GM21360 (cell line): ENCODE data around the gene PYGB.
"Not testable (repeated sequence)": the region's sequence is repeated elsewhere in the genome, so short reads cannot be mapped to it uniquely, and the experiment has no call there.

ENCODE experiments used
- ATAC-seq: cut with Tn5 transposase; IDR thresholded peaks from one replicate; pipeline ENCODE4 v1.9.1; 2021; ENCODE audit warnings: mild to moderate bottlenecking, moderate library complexity; ENCODE audit not compliant: unreplicated experiment

The PYGB gene

DNA sequence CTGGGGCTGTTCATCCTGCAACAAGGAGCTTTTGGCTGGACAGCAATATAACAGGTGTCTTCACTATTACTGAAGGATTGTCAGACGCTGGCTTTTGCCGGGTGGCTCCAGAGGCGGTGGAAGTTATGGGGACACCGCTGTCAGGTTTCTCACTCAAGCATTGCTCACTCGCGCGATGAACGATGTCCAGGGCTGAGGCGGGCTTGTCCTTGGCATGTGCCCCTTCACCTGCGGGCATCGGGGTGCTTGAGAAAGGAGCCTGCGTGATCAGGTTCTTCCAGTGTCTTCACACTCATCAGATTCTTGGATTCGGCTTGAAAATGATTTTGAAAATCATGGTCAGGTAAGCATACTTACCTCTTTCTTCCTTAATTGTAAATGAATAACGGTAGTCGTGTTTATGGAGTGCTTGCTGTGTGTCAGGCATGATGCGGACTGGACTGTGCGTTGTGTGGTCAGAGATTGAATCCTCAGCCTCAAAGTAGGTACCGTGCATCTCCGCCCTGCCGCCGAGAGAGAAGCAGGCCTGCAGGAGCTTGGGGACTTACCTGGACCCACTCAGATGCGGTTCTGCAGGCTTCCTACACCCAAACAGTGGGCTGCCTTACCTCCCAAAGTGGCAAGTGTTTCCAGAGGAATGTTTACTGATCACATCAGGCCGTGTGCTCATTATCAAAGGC lies 18.3 kb upstream of the PYGB start:
- no peak for ATAC-seq

DNA sequence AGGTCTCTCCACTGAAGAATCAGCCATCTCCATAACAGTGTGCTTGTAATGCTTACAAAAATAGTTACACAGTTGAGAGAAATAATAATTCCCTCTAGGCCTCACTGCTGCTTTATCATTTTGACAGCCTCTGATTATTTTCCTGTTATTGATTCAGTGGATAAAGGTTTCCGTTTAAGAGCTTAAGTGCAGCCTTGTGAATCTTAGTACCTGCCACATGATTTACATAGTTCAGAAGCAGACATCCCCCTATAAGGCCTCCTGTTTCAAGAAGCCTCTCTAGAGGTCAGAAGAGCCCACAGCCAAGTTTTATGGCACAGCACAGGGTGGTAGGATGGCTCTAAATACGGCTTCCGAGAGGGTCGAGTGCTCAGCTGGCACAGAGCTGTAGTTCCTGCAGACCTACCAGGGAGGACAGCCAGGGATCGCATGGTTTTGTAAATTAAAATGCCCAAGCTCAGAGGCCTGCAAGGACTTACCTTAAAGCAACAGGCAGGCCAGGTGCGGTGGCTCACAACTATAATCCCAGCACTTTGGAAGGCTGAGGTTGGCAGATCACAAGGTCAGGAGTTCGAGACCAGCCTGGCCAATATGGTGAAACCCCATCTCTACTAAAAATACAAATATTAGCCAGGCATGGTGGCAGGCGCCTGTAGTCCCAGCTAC lies 17.6 kb upstream of the PYGB start:
- ATAC-seq: no peak

GRCh38 chr20:25233016-25233772 lies 14.7 kb upstream of the PYGB start:
- no peak for ATAC-seq

GRCh38 chr20:25234009-25234849 lies 13.7 kb upstream of the PYGB start:
- ATAC-seq: not testable (repeated sequence)

DNA sequence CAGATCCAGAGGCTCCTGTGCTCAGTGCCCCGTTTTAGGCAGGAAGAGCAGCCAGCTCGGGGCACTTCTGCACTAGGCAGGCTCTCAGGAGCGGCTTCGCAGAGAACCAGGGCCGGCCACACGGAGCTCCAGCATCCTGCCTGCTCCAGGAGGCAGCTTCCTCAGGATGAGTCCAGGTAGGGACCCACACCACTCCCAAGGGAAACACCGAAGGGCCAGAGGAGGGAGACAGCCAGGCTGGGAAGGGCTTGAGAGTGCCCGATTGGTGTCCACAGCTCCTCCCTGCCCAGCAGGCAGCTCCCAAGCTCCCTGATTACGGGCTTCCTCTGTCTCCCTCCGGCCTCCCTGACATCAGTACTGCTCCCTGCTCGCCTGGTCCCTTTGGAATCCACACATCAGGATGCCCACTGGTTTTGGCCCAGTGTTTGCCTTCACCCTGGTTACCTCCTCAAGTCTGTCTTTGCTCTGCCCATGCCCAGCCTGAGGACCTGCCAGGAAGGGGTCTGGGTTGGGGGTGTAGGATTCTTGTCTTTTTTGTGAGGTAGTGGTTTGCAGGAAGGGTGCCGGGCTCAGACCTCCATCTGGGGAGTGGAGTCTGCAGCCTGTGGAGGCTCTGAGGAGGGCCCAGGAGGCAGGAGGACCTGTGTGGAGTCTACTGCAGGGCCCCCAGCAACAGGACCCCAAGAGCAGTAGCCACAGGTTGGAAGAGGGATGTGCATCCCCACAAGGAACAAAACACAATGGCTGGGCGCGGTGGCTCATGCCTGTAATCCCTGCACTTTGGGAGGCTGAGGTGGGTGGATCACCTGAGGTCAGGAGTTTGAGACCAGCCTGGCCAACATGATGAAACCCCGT lies 11.2 kb upstream of the PYGB start:
- ATAC-seq: no peak

DNA sequence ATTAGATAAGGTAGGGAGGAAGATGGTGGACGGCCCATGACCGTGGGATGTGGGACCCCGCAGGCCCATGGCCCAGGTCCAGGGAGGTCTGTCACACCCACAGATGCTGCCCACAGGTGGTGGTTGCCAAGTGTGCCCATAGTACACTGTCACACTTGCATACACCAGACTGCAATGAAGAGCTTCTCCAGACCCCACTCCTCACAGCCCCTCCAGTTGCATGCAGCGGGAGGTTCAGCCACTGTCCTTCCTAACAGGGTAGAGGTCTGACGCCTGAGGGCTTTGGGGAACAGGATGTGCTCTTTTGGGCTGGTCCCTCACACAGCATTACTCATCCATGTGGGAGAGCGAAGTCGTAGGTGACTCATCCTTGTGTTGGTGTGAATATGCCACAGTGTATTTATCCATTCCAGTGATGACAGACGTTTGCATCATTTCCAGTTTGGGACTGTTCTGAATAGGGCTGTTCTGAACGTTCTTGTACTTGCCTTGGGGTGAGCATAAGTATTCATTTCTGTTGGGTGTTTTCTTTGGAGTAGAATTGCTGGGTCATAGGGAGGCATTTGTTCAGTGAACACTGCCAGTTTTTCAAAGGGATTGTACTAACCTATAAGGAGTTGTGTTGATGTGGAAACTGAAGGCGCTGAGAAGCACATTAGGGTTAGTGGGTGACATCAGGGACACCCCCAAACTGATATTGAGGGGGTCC lies 10.1 kb upstream of the PYGB start:
- no peak for ATAC-seq

- ATAC-seq: no peak
These were observed 9.4 kb upstream of the PYGB start for GRCh38 chr20:25238319-25239037.

DNA sequence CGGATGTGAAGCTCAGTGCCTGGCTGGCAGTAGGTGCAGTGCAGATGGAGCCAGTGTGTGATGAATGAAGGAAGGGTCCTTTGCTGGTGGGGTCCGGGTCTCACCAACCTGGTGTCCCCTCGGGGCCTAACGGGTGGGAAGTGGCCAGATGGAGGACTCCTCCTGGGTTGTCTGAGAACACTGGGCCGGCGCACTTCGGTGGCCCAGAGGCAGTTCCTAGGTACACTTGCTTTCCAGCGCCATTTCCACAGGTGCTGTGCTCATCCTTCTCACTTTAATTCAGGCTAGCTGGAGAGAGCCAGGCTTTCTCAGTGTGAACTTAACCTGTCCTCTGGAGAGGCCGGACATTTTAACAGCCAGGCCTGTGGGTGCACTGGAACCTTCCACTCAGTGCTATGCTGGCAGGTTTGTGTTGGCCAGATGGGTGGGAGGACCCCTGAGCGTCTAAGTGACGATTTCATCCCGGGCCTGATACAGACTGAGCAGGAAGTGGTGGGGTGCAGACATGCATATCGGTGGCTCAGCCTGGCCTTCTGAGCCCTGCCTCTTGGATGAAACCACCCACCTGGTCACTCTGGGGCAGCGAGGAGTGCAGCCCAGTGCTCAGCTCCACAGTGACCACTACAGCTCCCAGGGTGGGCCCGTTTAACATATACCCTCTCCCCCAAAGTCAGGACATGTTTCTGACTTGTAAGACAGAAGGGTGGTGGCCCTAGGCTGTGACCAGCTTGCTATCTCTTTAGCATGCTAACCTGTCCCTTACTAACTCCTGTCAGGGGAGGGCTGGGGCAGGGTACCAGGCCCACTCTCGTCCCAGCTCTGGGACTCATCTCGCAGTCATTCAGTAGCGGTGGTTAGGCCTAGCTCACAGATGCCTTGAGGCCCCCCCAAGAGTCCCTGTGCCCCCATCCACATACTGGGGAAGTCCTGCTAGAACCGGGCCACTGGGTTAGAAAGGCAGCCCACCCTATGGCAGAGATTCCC lies 8.2 kb upstream of the PYGB start:
- no peak for ATAC-seq

DNA sequence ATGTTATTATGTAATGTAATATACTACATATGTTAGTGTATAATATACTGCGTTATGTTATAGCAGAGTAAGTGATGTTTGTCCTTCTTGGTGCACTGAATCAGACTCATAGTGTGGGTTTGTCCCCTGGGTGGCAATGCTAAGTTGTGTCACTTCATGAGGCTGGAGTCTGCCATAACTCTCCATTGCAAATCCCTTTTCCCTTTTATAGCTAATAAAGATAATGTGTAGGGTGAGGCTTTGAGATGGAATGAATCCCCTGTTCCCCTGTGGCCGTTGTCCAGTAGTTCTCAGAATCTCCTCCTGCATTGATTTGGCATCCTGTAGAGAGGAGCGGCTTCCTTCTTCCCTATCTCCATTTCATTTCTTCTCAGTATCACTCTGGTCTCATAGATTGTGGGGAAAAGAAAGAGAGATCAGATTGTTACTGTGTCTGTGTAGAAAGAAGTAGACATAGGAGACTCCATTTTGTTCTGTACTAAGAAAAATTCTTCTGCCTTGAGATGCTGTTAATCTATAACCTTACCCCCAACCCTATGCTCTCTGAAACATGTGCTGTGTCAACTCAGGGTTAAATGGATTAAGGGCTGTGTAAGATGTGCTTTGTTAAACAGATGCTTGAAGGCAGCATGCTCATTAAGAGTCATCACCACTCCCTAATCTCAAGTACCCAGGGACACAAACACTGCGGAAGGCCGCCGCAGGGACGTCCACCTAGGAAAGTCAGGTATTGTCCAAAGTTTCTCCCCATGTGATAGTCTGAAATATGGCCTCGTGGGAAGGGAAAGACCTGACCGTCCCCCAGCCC lies 6.8 kb upstream of the PYGB start:
- not testable (repeated sequence) for ATAC-seq

DNA sequence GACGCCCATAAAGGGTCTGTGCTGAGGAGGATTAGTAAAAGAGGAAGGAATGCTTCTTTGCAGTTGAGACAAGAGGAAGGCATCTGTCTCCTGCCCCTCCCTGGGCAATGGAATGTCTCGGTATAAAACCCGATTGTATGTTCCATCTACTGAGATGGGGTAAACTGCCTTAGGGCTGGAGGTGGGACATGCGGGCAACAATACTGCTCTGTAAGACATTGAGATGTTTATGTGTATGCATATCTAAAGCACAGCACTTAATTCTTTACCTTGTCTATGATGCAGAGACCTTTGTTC lies 6.3 kb upstream of the PYGB start:
- ATAC-seq: not testable (repeated sequence)

GRCh38 chr20:25242231-25242630 lies 5.7 kb upstream of the PYGB start:
- no peak for ATAC-seq

DNA sequence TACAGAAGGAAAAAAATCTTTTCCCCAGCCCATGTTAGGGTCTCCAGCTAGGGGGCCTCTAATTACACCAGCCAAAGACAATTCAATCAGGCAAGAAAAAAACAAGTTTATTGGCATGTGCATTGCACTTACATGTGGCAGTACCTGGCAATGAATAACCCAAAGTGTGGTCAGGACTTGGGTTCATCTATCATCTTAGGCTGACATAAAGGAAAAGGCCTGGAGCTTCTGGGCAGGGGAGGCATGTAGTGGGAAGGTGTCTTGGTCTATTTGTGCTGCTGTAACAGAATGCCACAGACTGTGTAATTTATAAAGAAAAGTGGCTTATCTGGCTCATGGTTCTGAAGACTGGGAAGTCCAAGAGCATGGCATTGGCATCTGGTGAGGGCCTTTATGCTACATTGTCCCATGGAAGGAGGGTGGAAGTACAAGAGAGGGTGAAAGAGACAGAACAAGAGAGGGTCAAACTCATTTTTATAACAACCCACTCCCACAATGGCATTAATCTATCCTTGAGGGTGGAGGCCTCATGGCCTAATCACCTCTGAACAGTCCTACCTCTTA lies 4.4 kb upstream of the PYGB start:
- no peak for ATAC-seq

DNA sequence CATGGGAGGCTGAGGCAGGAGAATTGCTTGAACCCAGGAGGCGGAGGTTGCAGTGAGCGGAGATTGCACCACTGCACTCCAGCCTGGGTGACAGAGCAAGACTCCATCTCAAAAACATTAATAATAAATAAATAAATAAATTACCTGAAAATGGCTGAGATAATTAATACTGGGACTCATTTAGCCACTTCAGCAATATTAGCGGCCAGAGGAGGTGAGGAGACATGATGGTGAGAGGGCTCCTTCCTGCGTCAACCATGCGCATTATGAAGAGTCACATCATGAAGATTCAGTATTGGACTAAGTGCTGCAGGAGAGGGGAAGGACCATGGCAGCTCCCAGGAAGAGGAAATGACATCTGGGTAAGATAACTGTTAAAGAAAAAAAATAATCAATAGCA lies 2.9 kb upstream of the PYGB start:
- ATAC-seq: no peak

GRCh38 chr20:25245461-25245860 lies 2.4 kb upstream of the PYGB start:
- ATAC-seq: no peak

DNA sequence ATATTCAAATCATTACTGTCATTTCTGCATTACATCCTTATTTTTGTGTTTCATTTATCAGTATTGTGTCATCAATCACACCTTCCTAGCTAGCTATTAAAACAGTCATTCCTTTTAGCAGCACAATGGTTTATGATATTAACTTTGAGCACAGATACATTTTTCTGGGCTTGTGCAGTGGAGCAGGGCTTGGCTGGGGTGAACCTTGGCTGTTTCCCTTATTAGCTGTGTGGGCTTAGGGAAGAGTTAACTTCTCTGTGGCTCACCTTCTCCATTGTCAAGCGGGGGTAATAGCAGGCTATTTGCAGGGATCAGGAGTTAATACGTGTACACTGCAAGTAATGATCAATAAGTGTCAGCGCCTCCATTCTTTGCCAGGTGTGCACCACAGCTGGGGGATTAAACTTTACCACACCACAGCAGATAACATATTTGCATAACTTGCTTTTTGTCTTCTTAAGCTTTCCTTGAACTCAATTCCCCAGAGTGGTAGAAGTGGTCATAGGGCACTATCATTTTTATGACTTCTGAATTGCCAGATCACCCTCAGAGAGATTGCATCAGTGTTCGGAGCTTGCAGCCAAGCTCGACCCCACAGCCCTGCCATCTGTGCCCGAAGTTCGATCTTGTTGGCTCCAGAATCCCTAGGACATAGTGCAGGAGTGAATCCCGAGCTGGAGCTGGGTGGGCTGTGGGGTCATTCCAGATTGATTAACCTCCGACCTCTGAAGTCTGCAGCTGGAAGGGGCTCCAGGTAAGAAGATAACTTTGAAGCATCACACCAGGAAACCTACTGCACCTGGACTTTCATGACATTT lies 1.5 kb upstream of the PYGB start:
- ATAC-seq: no peak

- ATAC-seq: no peak
These were observed 826 bp upstream of the PYGB start for GRCh38 chr20:25247000-25247517.
